CD8-positive, alpha-beta memory T cell (primary cell): ENCODE results near the gene IGSF5. TPM values are rescaled to one million over a fixed set of nuclear protein-coding genes. Genes with fewer than 3 reads are reported as not detected.
"Not testable (repeated sequence)": the region's sequence is repeated elsewhere in the genome, so short reads cannot be mapped to it uniquely, and the experiment has no call there.

ENCODE experiments used
- CTCF ChIA-PET: fragments of 350-600 bp; sonication (Branson Sonifier 250); formaldehyde crosslinking; loops from one replicate; lab custom pipeline; 2021; ENCODE audit warnings: antibody characterized with exemption; lab: Charles Lee
- POLR2A ChIA-PET: fragments of 350-600 bp; sonication (Branson Sonifier 250); formaldehyde crosslinking; loops from one replicate; lab custom pipeline; 2021; ENCODE audit warnings: antibody characterized with exemption; lab: Charles Lee
- DNase-seq, 5 donors: peaks; one replicate each; pipeline versions ENCODE4 v3.0.0 to v3.0.0-alpha.2; 2020 to 2022; ENCODE audit warnings: mixed read lengths in 1 of 5
- H3K27ac ChIP-seq: one replicate; pipeline ENCODE4 v1.7.0; 2013; ENCODE audit warnings: low read depth, mild to moderate bottlenecking, low read length, moderate library complexity
- H3K27me3 ChIP-seq: 2 replicates; pipeline ENCODE4 v1.7.0; 2013; ENCODE audit warnings: low read length, mild to moderate bottlenecking; ENCODE audit not compliant: insufficient read depth, poor library complexity, severe bottlenecking
- H3K36me3 ChIP-seq: 2 replicates; pipeline ENCODE4 v1.7.0; 2013; ENCODE audit warnings: mild to moderate bottlenecking, low read length, moderate library complexity; ENCODE audit not compliant: insufficient read depth
- H3K4me1 ChIP-seq: 2 replicates; pipeline ENCODE4 v1.7.0; 2013; ENCODE audit warnings: mild to moderate bottlenecking, low read length, moderate library complexity; ENCODE audit not compliant: insufficient read depth
- H3K4me3 ChIP-seq: 2 replicates; pipeline ENCODE4 v1.7.0; 2013; ENCODE audit warnings: mild to moderate bottlenecking, low read length
- H3K9me3 ChIP-seq: 2 replicates; pipeline ENCODE4 v1.7.0; 2013; ENCODE audit warnings: mild to moderate bottlenecking, low read length
- H3K27ac Mint-ChIP-seq, 8 donors: one replicate each; pipeline ENCODE4 v1.8.0; 2020 to 2021; ENCODE audit warnings: mixed read lengths in 8 of 8, mild to moderate bottlenecking in 6 of 8, inconsistent platforms in 3 of 8, moderate library complexity in 3 of 8
- H3K27me3 Mint-ChIP-seq, 2 donors: one replicate each; pipeline ENCODE4 v1.8.0; 2020 to 2021; ENCODE audit warnings: mixed read lengths in 2 of 2, mild to moderate bottlenecking in 1 of 2, moderate library complexity in 1 of 2
- H3K36me3 Mint-ChIP-seq, 3 donors: one replicate each; pipeline ENCODE4 v1.8.0; 2020 to 2021; ENCODE audit warnings: mixed read lengths in 3 of 3, inconsistent platforms in 1 of 3, mild to moderate bottlenecking in 1 of 3
- H3K4me1 Mint-ChIP-seq, 3 donors: one replicate each; pipeline ENCODE4 v1.8.0; 2020 to 2021; ENCODE audit warnings: mixed read lengths in 3 of 3, inconsistent platforms in 1 of 3, mild to moderate bottlenecking in 1 of 3
- H3K4me3 Mint-ChIP-seq, 7 donors: one replicate each; pipeline ENCODE4 v1.8.0; 2020 to 2021; ENCODE audit warnings: mixed read lengths in 7 of 7, mild to moderate bottlenecking in 6 of 7, moderate library complexity in 4 of 7, inconsistent platforms in 2 of 7
- H3K9me3 Mint-ChIP-seq, 5 donors: one replicate each; pipeline ENCODE4 v1.8.0; 2020 to 2022; ENCODE audit warnings: mixed read lengths in 5 of 5, mild to moderate bottlenecking in 3 of 5, moderate library complexity in 2 of 5, inconsistent platforms in 1 of 5
- polyA plus RNA-seq: library from polyadenylated mRNA; unstranded; fragments of 300-500 nt; fragmentation: Illumina TruSeq; gene quantifications from one replicate; pipeline ENCODE4 v1.2.3, GENCODE V29; 2021
- total RNA-seq, 2 experiments: library from RNA; stranded (reverse); gene quantifications; one replicate each; pipeline ENCODE4 v1.2.3, GENCODE V29; 2021

The IGSF5 gene
- total and polyA plus RNA-seq, 3 experiments from 2014 or later: not detected

- no peaks in the 10 kb centered on the region for H3K4me1 Mint-ChIP-seq
- H3K4me1 ChIP-seq: no peaks in the 10 kb centered on the region
Measured at GRCh38 chr21:39726133-39726532, 18.9 kb upstream of the IGSF5 start.

GRCh38 chr21:39727401-39728120 is 17.4 kb upstream of the IGSF5 start:
- peaks cover 0 to 3% (median 2%) of the 10 kb centered on the region in 5 donors for H3K9me3 Mint-ChIP-seq
- CTCF ChIA-PET: no interaction called here

More at GRCh38 chr21:39726133-39726532, 18.9 kb upstream of the IGSF5 start:
- Mint-ChIP-seq H3K36me3 (no peaks in the 10 kb centered on the region), H3K27me3 (no peaks in the 10 kb centered on the region), H3K4me3 (no peak overlapping the region), H3K9me3 (peaks cover 0 to 3% (median 2%) of the 10 kb centered on the region in 5 donors), H3K27ac (no peak overlapping the region)
- H3K4me3 ChIP-seq: no peak overlapping the region
- POLR2A ChIA-PET: no interaction called here
- H3K27me3 ChIP-seq: no peaks in the 10 kb centered on the region
- H3K36me3 ChIP-seq: no peaks in the 10 kb centered on the region
- H3K27ac ChIP-seq: no peak overlapping the region
- no peaks in the 10 kb centered on the region for H3K9me3 ChIP-seq
- CTCF ChIA-PET: no interaction called here
- no peak for DNase-seq

GRCh38 chr21:39728341-39728740 is 16.6 kb upstream of the IGSF5 start:
- CTCF ChIA-PET: no interaction called here
- no peaks in the 10 kb centered on the region for H3K36me3 Mint-ChIP-seq

More at GRCh38 chr21:39727401-39728120, 17.4 kb upstream of the IGSF5 start:
- no peaks in the 10 kb centered on the region for H3K27me3 ChIP-seq
- H3K9me3 ChIP-seq: no peaks in the 10 kb centered on the region
- H3K4me1 Mint-ChIP-seq: no peaks in the 10 kb centered on the region
- H3K36me3 ChIP-seq: no peaks in the 10 kb centered on the region
- H3K36me3 Mint-ChIP-seq: no peaks in the 10 kb centered on the region
- no peaks in the 10 kb centered on the region for H3K27me3 Mint-ChIP-seq
- POLR2A ChIA-PET: no interaction called here
- H3K27ac Mint-ChIP-seq: no peak overlapping the region
- H3K4me3 ChIP-seq: no peak overlapping the region
- H3K27ac ChIP-seq: no peak overlapping the region
- H3K4me3 Mint-ChIP-seq: no peak overlapping the region
- no peak for DNase-seq
- H3K4me1 ChIP-seq: no peaks in the 10 kb centered on the region

GRCh38 chr21:39730418-39731157 is 14.4 kb upstream of the IGSF5 start:
- Histone ChIP-seq H3K27ac (no peak overlapping the region), H3K4me3 (no peak overlapping the region), H3K9me3 (no peaks in the 10 kb centered on the region), H3K36me3 (no peaks in the 10 kb centered on the region), H3K4me1 (no peaks in the 10 kb centered on the region), H3K27me3 (no peaks in the 10 kb centered on the region)
- Mint-ChIP-seq H3K4me1 (no peaks in the 10 kb centered on the region), H3K27ac (no peak overlapping the region), H3K9me3 (peaks cover 0 to 3% (median 0%) of the 10 kb centered on the region in 5 donors), H3K27me3 (no peaks in the 10 kb centered on the region), H3K36me3 (no peaks in the 10 kb centered on the region), H3K4me3 (no peak overlapping the region)
- no peak for DNase-seq
- ChIA-PET CTCF (no interaction called here), POLR2A (no interaction called here)

More at GRCh38 chr21:39728341-39728740, 16.6 kb upstream of the IGSF5 start:
- H3K4me3 Mint-ChIP-seq: no peak overlapping the region
- Histone ChIP-seq H3K4me3 (no peak overlapping the region), H3K27ac (no peak overlapping the region), H3K9me3 (no peaks in the 10 kb centered on the region), H3K27me3 (no peaks in the 10 kb centered on the region), H3K4me1 (no peaks in the 10 kb centered on the region), H3K36me3 (no peaks in the 10 kb centered on the region)
- H3K4me1 Mint-ChIP-seq: no peaks in the 10 kb centered on the region
- H3K9me3 Mint-ChIP-seq: peaks cover 0 to 3% (median 2%) of the 10 kb centered on the region in 5 donors
- DNase-seq: no peak
- no peaks in the 10 kb centered on the region for H3K27me3 Mint-ChIP-seq
- POLR2A ChIA-PET: no interaction called here
- H3K27ac Mint-ChIP-seq: no peak overlapping the region

- ChIA-PET POLR2A (no interaction called here), CTCF (no interaction called here)
- no peaks in the 10 kb centered on the region for H3K4me1 Mint-ChIP-seq
- no peak overlapping the region for H3K27ac Mint-ChIP-seq
- no peak for DNase-seq
- peaks cover 0 to 2% of the 10 kb centered on the region in 2 donors for H3K27me3 Mint-ChIP-seq
- Histone ChIP-seq H3K4me3 (no peak overlapping the region), H3K9me3 (no peaks in the 10 kb centered on the region), H3K27ac (no peak overlapping the region), H3K4me1 (no peaks in the 10 kb centered on the region), H3K27me3 (no peaks in the 10 kb centered on the region), H3K36me3 (no peaks in the 10 kb centered on the region)
- H3K4me3 Mint-ChIP-seq: no peak overlapping the region
- H3K36me3 Mint-ChIP-seq: no peaks in the 10 kb centered on the region
- peaks cover 0 to 8% (median 0%) of the 10 kb centered on the region in 5 donors for H3K9me3 Mint-ChIP-seq
Measured at GRCh38 chr21:39736716-39737115, 8.3 kb upstream of the IGSF5 start.

GRCh38 chr21:39737376-39738000 is 7.5 kb upstream of the IGSF5 start:
- no peak for DNase-seq
- H3K4me1 Mint-ChIP-seq: no peaks in the 10 kb centered on the region
- H3K27ac Mint-ChIP-seq: no peak overlapping the region
- no peaks in the 10 kb centered on the region for H3K9me3 ChIP-seq
- peaks cover 0 to 2% of the 10 kb centered on the region in 2 donors for H3K27me3 Mint-ChIP-seq
- no peaks in the 10 kb centered on the region for H3K36me3 ChIP-seq
- no peak overlapping the region for H3K27ac ChIP-seq
- no peaks in the 10 kb centered on the region for H3K36me3 Mint-ChIP-seq
- CTCF ChIA-PET: no interaction called here
- H3K4me3 Mint-ChIP-seq: no peak overlapping the region
- no peaks in the 10 kb centered on the region for H3K4me1 ChIP-seq
- POLR2A ChIA-PET: no interaction called here
- peaks cover 0 to 8% (median 0%) of the 10 kb centered on the region in 5 donors for H3K9me3 Mint-ChIP-seq
- no peaks in the 10 kb centered on the region for H3K27me3 ChIP-seq
- no peak overlapping the region for H3K4me3 ChIP-seq

- Histone ChIP-seq H3K9me3 (no peaks in the 10 kb centered on the region), H3K27ac (no peak overlapping the region), H3K36me3 (no peaks in the 10 kb centered on the region), H3K27me3 (no peaks in the 10 kb centered on the region), H3K4me3 (no peak overlapping the region), H3K4me1 (no peaks in the 10 kb centered on the region)
- no peaks in the 10 kb centered on the region for H3K4me1 Mint-ChIP-seq
- ChIA-PET POLR2A (no interaction called here), CTCF (no interaction called here)
- no peaks in the 10 kb centered on the region for H3K36me3 Mint-ChIP-seq
- H3K27ac Mint-ChIP-seq: no peak overlapping the region
- no peak for DNase-seq
- peaks cover 0 to 8% (median 0%) of the 10 kb centered on the region in 5 donors for H3K9me3 Mint-ChIP-seq
- H3K27me3 Mint-ChIP-seq: peaks cover 0 to 2% of the 10 kb centered on the region in 2 donors
- no peak overlapping the region for H3K4me3 Mint-ChIP-seq
Measured at GRCh38 chr21:39738566-39738965, 6.4 kb upstream of the IGSF5 start.

GRCh38 chr21:39739531-39739930 is 5.5 kb upstream of the IGSF5 start:
- H3K27ac ChIP-seq, H3K4me1 Mint-ChIP-seq, H3K27ac Mint-ChIP-seq, POLR2A ChIA-PET, H3K4me3 Mint-ChIP-seq, CTCF ChIA-PET, H3K36me3 Mint-ChIP-seq, DNase-seq, H3K36me3 ChIP-seq, H3K4me1 ChIP-seq, H3K9me3 ChIP-seq, H3K27me3 ChIP-seq, H3K27me3 Mint-ChIP-seq, H3K9me3 Mint-ChIP-seq, H3K4me3 ChIP-seq: not testable (repeated sequence)
